HG03045 (cell line): ENCODE results near the gene TBCK.

Experiments
- ATAC-seq: cut with Tn5 transposase; IDR thresholded peaks from one replicate; pipeline ENCODE4 v1.9.1; 2021; ENCODE audit warnings: mild to moderate bottlenecking, moderate library complexity; ENCODE audit not compliant: unreplicated experiment

The TBCK gene

GRCh38 chr4:105998171-105999063 is 317.6 kb downstream of the TBCK start:
- no peak for ATAC-seq

- no peak for ATAC-seq
These were observed 319.2 kb downstream of the TBCK start for GRCh38 chr4:105996845-105997244.

- ATAC-seq = no peak
These were observed 321.0 kb downstream of the TBCK start for GRCh38 chr4:105994841-105995501.

- no peak for ATAC-seq
These were observed 321.9 kb downstream of the TBCK start for GRCh38 chr4:105994061-105994460.

- ATAC-seq = no peak
These were observed 323.2 kb downstream of the TBCK start for GRCh38 chr4:105992641-105993305.

- ATAC-seq = no peak
These were observed 324.3 kb downstream of the TBCK start for GRCh38 chr4:105991726-105992125.
